ENCODE data around the gene TRIM38.

DNA sequence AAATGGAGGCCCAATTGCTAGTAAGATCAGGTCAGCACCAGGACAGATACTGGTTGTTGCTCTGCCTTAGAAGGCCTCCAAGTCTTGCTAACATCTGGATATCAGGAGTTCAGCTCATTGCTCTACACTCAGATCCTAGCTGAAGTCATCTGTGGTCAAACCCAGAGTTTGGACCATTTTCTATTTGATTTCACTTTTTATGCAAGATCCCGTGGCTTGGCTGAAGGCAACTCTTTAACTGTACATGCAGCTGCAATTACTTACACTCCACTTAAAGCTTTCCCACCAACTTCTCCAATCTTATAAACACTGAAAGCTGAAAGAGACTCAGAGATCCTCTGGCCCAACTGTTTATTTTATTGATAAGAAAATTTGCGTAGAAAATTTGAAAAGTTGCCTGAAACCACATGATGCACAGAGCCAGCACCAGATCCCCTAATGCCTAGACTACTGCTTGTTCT lies 34.8 kb upstream of the TRIM38 start:
- TF ChIP-seq, protein P1, sequence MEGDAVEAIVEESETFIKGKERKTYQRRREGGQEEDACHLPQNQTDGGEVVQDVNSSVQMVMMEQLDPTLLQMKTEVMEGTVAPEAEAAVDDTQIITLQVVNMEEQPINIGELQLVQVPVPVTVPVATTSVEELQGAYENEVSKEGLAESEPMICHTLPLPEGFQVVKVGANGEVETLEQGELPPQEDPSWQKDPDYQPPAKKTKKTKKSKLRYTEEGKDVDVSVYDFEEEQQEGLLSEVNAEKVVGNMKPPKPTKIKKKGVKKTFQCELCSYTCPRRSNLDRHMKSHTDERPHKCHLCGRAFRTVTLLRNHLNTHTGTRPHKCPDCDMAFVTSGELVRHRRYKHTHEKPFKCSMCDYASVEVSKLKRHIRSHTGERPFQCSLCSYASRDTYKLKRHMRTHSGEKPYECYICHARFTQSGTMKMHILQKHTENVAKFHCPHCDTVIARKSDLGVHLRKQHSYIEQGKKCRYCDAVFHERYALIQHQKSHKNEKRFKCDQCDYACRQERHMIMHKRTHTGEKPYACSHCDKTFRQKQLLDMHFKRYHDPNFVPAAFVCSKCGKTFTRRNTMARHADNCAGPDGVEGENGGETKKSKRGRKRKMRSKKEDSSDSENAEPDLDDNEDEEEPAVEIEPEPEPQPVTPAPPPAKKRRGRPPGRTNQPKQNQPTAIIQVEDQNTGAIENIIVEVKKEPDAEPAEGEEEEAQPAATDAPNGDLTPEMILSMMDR (conservative IDR thresholded peaks at IDR 0.05; ENCODE audit: low read length), result no peak
- TF ChIP-seq EZH2phosphoT487 (IDR thresholded peaks at IDR 0.05; ENCODE audit: borderline replicate concordance), result no peak

Data from Loucy (cell line).